Measurements from ENCODE around the gene UNKL.
A peak's percentile ranks its signal among the peaks of the same experiment; 100 is the strongest.

UNKL gene

GRCh38 chr16:1332618-1333148, 81.8 kb downstream of the UNKL start:
- TF ChIP-seq CTCF (IDR thresholded peaks at IDR 0.05), result no peak

DNA sequence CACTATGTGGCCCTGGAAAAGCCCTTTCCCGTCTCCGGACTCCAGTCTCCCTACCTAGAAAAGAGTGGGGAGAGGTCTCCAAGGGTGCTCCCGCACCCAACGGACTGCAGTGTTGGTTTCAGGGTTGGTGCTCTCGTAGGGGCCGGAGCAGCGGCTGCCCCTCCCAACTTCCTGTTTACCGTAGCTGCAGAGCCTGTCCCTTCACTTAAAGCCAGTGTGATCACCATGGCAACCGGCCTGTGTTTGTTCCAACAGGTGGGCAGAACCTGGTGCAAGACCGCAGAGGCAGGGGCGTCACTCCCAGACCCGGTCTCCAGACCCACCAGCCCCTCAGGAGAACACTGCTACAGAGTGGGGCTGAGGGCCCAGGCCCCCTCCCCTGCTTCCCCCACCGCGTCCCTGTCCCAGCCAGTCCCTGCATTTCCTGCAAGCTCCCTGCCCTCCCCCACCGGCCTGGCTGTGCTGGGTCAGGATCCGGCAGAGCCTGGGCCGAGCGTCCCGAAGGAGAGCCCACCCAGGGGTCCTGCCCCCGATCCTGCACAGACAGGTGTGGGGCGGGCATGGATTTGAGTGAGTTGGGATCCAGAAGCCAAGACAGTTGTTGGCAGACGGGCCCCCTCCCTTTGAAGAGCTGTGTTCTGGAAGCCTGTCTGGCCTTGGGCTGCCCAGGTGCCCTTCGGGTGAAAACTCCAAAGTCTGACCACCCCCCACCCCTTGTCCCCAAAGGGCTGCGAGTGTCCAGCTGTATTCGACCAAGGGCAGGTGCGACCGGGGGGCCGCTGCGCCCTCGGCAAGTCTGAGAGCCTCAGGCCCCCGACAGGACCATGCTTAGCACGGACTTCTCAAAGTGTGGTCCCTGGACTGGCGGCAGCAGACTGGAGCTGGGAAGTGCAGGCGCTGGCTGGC, 82.5 kb downstream of the UNKL start:
- no peak for TF ChIP-seq CTCF (IDR thresholded peaks at IDR 0.05)

GRCh38 chr16:1330931-1331711, 83.4 kb downstream of the UNKL start:
- no peak for TF ChIP-seq CTCF (IDR thresholded peaks at IDR 0.05)

GRCh38 chr16:1330260-1330914, 84.1 kb downstream of the UNKL start:
- peak; percentile 60 for TF ChIP-seq CTCF (IDR thresholded peaks at IDR 0.05)

DNA sequence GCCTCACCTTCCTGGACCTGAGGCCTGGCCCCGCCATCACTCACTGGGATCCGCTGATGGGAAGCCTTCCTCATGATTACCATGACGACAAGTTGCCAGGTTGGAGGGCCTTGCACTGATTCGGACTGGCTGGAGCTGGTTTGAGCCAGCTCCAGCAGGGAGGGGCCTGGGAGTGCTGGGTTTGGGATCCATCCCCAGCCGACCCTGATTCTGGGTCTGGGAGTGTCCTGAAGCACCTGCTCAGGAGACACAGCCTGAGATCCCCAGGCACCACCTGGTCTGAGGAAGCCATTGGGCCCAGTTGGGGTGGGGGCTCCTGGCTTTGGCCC, 86.9 kb downstream of the UNKL start:
- no peak for TF ChIP-seq CTCF (IDR thresholded peaks at IDR 0.05)

GRCh38 chr16:1326946-1327618, 87.4 kb downstream of the UNKL start:
- no peak for TF ChIP-seq CTCF (IDR thresholded peaks at IDR 0.05)

DNA sequence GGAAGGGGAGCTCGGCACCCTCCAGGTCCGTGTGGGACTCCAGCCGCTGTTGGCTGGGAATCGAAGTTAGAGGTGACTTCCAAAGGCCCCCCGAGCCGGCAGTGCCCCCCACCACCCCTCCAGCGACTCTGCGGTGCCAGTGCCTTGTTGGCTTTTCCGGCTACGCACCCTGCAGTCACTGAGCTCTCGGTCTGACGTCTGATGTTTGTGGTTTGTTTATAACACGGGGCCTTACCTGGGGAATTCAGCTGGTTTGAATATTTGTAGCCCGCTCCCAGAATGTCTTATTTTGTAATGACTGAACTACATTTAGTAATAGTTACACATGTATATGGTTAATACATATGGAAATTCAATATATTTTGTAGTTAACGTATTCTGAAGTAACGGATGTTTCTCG, 88.1 kb downstream of the UNKL start:
- no peak for TF ChIP-seq CTCF (IDR thresholded peaks at IDR 0.05)
